ENCODE measurements around the gene PCNT. TPM values are rescaled to one million over a fixed set of nuclear protein-coding genes. Genes with fewer than 3 reads are reported as not detected.

The PCNT gene
- total and polyA plus RNA-seq, 9 of the 15 experiments (the other 6 are each of a cell fraction or from before 2014, with no cell fraction given): 9.1 to 53.5 (median 31.3) TPM

GRCh38 chr21:46385846-46386733 is 62.1 kb downstream of the PCNT start:
- no TSS peak for BruUV-seq (replicated peaks)
- no peak overlapping the region for H2AFZ ChIP-seq (ENCODE audit: low read depth, low read length)
- no peaks in the 10 kb centered on the region for H4K20me1 ChIP-seq (replicated peaks; ENCODE audit: control insufficient read depth, insufficient read depth, low read length)
- no peaks in the 10 kb centered on the region for H3K9me1 ChIP-seq (ENCODE audit: control insufficient read depth, insufficient read depth, low read length)
- peak overlapping the region in 1 of 2 experiments; percentile 46; a peak in 1 of 4 replicates for H3K9ac ChIP-seq (ENCODE audit: insufficient read depth in 1 of 2, low read depth in 2 of 2, low read length in 2 of 2)
- no peak overlapping the region for H3K4me2 ChIP-seq (ENCODE audit: insufficient read depth, low read length)
- ATAC-seq (no peak; the same call in 2 of the 3 replicates), DNase-seq (ENCODE audit: extremely low read depth in 1 of 4, low spot score in 3 of 4) (no peak), FAIRE-seq (no peak)
- peaks cover 0 to 15% of the 10 kb centered on the region in 2 experiments; a peak in 1 of 5 replicates for H3K4me1 ChIP-seq (replicated peaks in 1 of 2; ENCODE audit: control insufficient read depth in 2 of 2, insufficient read depth in 2 of 2, low read length in 2 of 2)
- peaks cover 7% of the 10 kb centered on the region; the same call in 1 of the 2 replicates for H3K9me3 ChIP-seq (replicated peaks; ENCODE audit: control insufficient read depth, insufficient read depth, low read depth, low read length)
- no peak for TF ChIP-seq ZNF75A (CRISPR knock-in tag; IDR thresholded peaks at IDR 0.05)
- TF ChIP-seq TSHZ1 (CRISPR knock-in tag; IDR thresholded peaks at IDR 0.05): no peak
- TF ChIP-seq ETV1 (tag; conservative IDR thresholded peaks at IDR 0.05; ENCODE audit: low read depth): no peak
- TF ChIP-seq ZNF445 (CRISPR knock-in tag; IDR thresholded peaks at IDR 0.05; ENCODE audit: low read depth): no peak
- no peak for TF ChIP-seq RBM14 (IDR thresholded peaks at IDR 0.05; ENCODE audit: borderline replicate concordance, insufficient read depth, low read depth, low read length)
- TF ChIP-seq CC2D1A (IDR thresholded peaks at IDR 0.05): no peak
- TF ChIP-seq TCFL5 (CRISPR knock-in tag; conservative IDR thresholded peaks at IDR 0.05): no peak
- TF ChIP-seq ZNF76 (CRISPR knock-in tag; IDR thresholded peaks at IDR 0.05; ENCODE audit: borderline replicate concordance): no peak
- TF ChIP-seq NFIC (IDR thresholded peaks at IDR 0.05): no peak
- intact Hi-C loops (cut with micrococcal nuclease): no loop called here
- ChIA-PET CTCF (ENCODE audit: low intra/inter-chr PET ratio) (no interaction called here), POLR2A (no interaction called here)
- peaks cover 14% of the 10 kb centered on the region for H3K79me2 ChIP-seq (ENCODE audit: control insufficient read depth, insufficient read depth, low read length)
- in situ Hi-C loops (cut with MboI): no loop called here
- H3K36me3 ChIP-seq (ENCODE audit: control insufficient read depth, insufficient read depth, low read length): peaks cover 65% of the 10 kb centered on the region; the same call in 2 of the 3 replicates
- H3K4me3 ChIP-seq: no peak overlapping the region
- 86% methylated on average over 44 of the region's 45 CpGs for WGBS (ENCODE audit: insufficient coverage, low coverage, missing lambda C conversion rate)
- H3K27me3 ChIP-seq (ENCODE audit: control insufficient read depth in 2 of 2, insufficient read depth in 2 of 2, low read length in 2 of 2): no peaks in the 10 kb centered on the region
- H3K27ac ChIP-seq (ENCODE audit: extremely low read depth, low read depth, low read length): no peak overlapping the region
